Karpas-422 (cell line): ENCODE results near the gene MPP2. TPM values are rescaled to one million over a fixed set of nuclear protein-coding genes. Genes with fewer than 3 reads are reported as not detected.
"Not testable (repeated sequence)": the region's sequence is repeated elsewhere in the genome, so short reads cannot be mapped to it uniquely, and the experiment has no call there.

Source experiments
- DNase-seq: peaks from one replicate; pipeline ENCODE4 v3.0.0-alpha.2; 2015
- H2AFZ ChIP-seq: fragments of 200-600 bp; sonication (generic); 2 replicates; pipeline ENCODE4 v1.6.1; 2014; ENCODE audit warnings: antibody characterized with exemption, low read length, mixed read lengths
- H3K27ac ChIP-seq: fragments of 200-600 bp; sonication (generic); 2 replicates; pipeline ENCODE4 v1.5.1; 2014; ENCODE audit warnings: mild to moderate bottlenecking, low read length, moderate library complexity
- H3K27me3 ChIP-seq: fragments of 200-600 bp; sonication (generic); 2 replicates; pipeline ENCODE4 v1.6.1; 2014; ENCODE audit warnings: low read length, mixed read lengths
- H3K36me3 ChIP-seq: fragments of 200-600 bp; sonication (generic); 2 replicates; pipeline ENCODE4 v1.6.1; 2014; ENCODE audit warnings: low read length, mixed read lengths; ENCODE audit not compliant: insufficient read depth
- H3K4me1 ChIP-seq: fragments of 200-600 bp; sonication (generic); 2 replicates; pipeline ENCODE4 v1.6.1; 2014; ENCODE audit warnings: mild to moderate bottlenecking, low read length, mixed read lengths
- H3K4me2 ChIP-seq: fragments of 200-600 bp; sonication (generic); 2 replicates; pipeline ENCODE4 v1.6.1; 2014; ENCODE audit warnings: low read length, low read depth, mild to moderate bottlenecking; ENCODE audit not compliant: poor library complexity, severe bottlenecking
- H3K4me3 ChIP-seq: fragments of 200-600 bp; sonication (generic); 2 replicates; pipeline ENCODE4 v1.5.1; 2014; ENCODE audit warnings: mild to moderate bottlenecking, antibody characterized with exemption, low read length, mixed read lengths
- H3K79me2 ChIP-seq: fragments of 200-600 bp; sonication (generic); 2 replicates; pipeline ENCODE4 v1.6.1; 2014; ENCODE audit warnings: mild to moderate bottlenecking, low read length, mixed read lengths
- H3K9ac ChIP-seq: fragments of 200-600 bp; sonication (generic); 2 replicates; pipeline ENCODE4 v1.6.0; 2014; ENCODE audit warnings: low read length
- H3K9me2 ChIP-seq: fragments of 200-600 bp; sonication (generic), shearing (Covaris generic); replicated peaks from 2 replicates; pipeline ENCODE4 v1.6.0; 2014; ENCODE audit warnings: mild to moderate bottlenecking, low read length, moderate library complexity; ENCODE audit not compliant: insufficient read depth
- H3K9me3 ChIP-seq: fragments of 300-700, 200-600 bp; sonication (generic); 2 replicates; pipeline ENCODE4 v1.6.1; 2014; ENCODE audit warnings: low read length, mixed read lengths
- H4K20me1 ChIP-seq: fragments of 200-600 bp; sonication (generic); 2 replicates; pipeline ENCODE4 v1.6.1; 2014; ENCODE audit warnings: mild to moderate bottlenecking, antibody characterized with exemption, low read length, low read depth; ENCODE audit not compliant: insufficient read depth
- total RNA-seq: library from RNA; depleted of rRNA; stranded (reverse); fragments of >200 nt; shearing (Covaris generic); gene quantifications from 2 replicates; pipeline ENCODE4 v1.2.3, GENCODE V29; 2014; ENCODE audit warnings: low replicate concordance

Gene MPP2
- total RNA-seq, 1 experiment from 2014 or later: not detected

DNA sequence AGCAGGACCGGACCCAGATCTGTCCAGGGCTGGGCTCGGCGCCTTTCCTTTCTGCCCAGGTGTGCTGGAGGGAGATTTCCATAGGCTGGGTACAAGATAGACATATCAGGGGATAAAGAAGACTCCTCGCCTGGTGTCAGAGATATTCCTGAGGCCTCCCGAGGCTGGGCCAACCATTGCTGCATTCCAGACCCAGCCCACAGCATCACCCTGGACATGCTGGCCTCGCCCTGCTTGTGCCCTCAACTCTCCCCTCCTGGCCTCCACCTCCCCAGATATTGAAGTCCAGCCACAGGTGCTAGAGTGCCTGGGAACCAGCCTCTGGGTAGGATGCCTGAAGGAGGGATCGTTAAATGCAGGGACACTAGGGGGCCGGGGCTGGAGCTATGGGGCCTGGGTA, 58.2 kb downstream of the MPP2 start:
- Histone ChIP-seq H3K9me2 (no peaks in the 10 kb centered on the region), H3K9ac (no peak overlapping the region)
- DNase-seq: no peak

DNA sequence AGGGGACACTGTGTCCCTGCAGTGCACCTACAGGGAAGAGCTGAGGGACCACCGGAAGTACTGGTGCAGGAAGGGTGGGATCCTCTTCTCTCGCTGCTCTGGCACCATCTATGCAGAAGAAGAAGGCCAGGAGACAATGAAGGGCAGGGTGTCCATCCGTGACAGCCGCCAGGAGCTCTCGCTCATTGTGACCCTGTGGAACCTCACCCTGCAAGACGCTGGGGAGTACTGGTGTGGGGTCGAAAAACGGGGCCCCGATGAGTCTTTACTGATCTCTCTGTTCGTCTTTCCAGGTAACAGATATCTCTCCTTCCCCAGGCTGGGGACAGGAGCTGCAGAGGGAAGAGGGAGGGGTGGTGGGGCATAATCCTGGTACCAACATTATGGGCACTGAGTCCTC, 58.7 kb downstream of the MPP2 start:
- Histone ChIP-seq H3K4me3 (no peak overlapping the region), H3K9me3 (no peaks in the 10 kb centered on the region), H3K79me2 (no peaks in the 10 kb centered on the region), H3K36me3 (no peaks in the 10 kb centered on the region), H3K27ac (no peak overlapping the region), H2AFZ (no peak overlapping the region), H3K9me2 (no peaks in the 10 kb centered on the region), H3K9ac (no peak overlapping the region), H4K20me1 (no peaks in the 10 kb centered on the region), H3K4me1 (no peaks in the 10 kb centered on the region), H3K4me2 (no peak overlapping the region), H3K27me3 (no peaks in the 10 kb centered on the region)
- DNase-seq: no peak

More for the DNA sequence above, 58.2 kb downstream of the MPP2 start:
- Histone ChIP-seq H3K79me2 (no peaks in the 10 kb centered on the region), H3K27me3 (no peaks in the 10 kb centered on the region), H3K9me3 (no peaks in the 10 kb centered on the region), H3K4me3 (no peak overlapping the region), H4K20me1 (no peaks in the 10 kb centered on the region), H3K36me3 (no peaks in the 10 kb centered on the region), H3K4me1 (no peaks in the 10 kb centered on the region), H3K4me2 (no peak overlapping the region), H3K27ac (no peak overlapping the region), H2AFZ (no peak overlapping the region)

DNA sequence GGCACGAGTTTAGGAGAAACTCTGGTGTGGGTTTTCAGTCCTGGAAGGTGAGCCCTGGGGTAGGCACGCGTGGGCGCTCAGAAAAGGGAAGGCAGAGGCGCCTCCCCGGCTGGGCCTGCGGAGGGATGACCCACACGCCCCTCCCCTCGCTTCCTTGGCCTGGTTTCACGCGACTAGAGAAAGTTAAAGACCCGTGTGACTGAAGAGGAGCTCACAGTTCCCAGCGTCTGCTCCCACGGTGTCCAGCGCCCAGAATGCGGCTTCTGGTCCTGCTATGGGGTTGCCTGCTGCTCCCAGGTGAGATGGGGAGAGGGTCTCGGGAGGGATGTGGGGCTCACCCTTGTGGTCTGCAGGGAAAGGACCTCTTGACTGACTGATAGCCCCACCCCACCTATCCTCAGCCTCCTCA, 60.4 kb downstream of the MPP2 start, which contains the start of gene CD300LG:
Gene CD300LG (plus strand): TSS at position 214 of the 409 bp plus-strand sequence. CDS start 41 bp downstream, at position 255.
- H2AFZ ChIP-seq: no peak within 1 kb of the TSS
- no peak for DNase-seq
- no peaks in the 10 kb centered on the region for H3K4me1 ChIP-seq
- H3K27ac ChIP-seq: no peak within 1 kb of the TSS
- no peaks in the 10 kb centered on the region for H3K9me3 ChIP-seq
- no peaks in the 10 kb centered on the region for H3K27me3 ChIP-seq
- no peaks in the 10 kb centered on the region for H3K9me2 ChIP-seq
- H3K4me2 ChIP-seq: no peak within 1 kb of the TSS
- H3K4me3 ChIP-seq: no peak within 1 kb of the TSS
- no peaks in the 10 kb centered on the region for H3K36me3 ChIP-seq
- H3K9ac ChIP-seq: no peak within 1 kb of the TSS
- no peaks in the 10 kb centered on the region for H3K79me2 ChIP-seq
- no peaks in the 10 kb centered on the region for H4K20me1 ChIP-seq

DNA sequence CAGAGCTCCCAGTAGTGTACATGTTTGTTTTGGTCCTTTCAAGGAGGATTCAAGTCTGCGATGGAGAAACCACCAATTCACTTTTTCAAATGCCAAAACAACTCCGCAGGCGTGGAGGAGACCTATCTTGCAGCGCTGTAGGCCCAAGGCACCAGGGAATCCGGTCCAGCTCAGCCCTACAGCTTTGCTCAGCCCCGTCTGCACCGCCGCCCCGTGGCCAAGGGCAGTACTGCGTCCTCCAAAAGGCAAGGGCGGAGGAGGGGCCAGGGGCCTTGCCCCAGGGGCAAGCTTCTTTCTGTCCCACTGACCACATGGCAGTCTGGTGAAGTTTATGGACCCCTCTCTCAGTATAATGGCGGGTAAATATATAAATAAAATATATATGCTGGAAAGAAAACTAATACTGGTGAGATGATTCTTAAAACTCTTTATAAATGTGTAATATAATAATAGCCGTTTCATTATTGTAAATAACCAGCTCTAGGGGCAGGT, 61.1 kb downstream of the MPP2 start:
- no peak overlapping the region for H3K4me3 ChIP-seq
- no peaks in the 10 kb centered on the region for H3K36me3 ChIP-seq
- H3K4me1 ChIP-seq: no peaks in the 10 kb centered on the region
- DNase-seq: peak; percentile 86
- H3K9ac ChIP-seq: no peak overlapping the region
- H3K27ac ChIP-seq: no peak overlapping the region
- H3K4me2 ChIP-seq: no peak overlapping the region
- H3K9me3 ChIP-seq: no peaks in the 10 kb centered on the region
- H3K79me2 ChIP-seq: no peaks in the 10 kb centered on the region
- no peaks in the 10 kb centered on the region for H3K9me2 ChIP-seq
- no peaks in the 10 kb centered on the region for H3K27me3 ChIP-seq
- no peak overlapping the region for H2AFZ ChIP-seq
- no peaks in the 10 kb centered on the region for H4K20me1 ChIP-seq

DNA sequence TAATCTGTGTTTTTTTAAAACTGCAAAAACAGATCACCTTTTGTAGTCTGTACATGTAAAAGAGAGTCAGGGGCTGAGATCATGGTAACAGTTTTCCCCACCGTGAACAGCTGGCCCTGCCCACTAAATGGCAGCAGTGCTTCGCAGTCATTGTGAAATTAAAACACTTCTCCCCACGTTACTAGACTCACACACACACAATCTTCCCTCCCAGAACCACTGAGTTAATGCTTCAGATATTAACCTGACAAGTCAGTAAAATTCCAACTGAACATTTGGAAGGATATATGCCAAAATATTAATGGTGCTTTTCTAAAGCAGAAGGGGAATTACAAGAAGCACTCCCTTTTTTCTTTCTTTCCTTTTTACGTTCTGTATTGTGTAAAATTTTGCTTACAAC, 61.6 kb downstream of the MPP2 start:
- Histone ChIP-seq H4K20me1 (no peaks in the 10 kb centered on the region), H3K4me3 (no peak overlapping the region), H3K27ac (no peak overlapping the region), H3K27me3 (no peaks in the 10 kb centered on the region), H3K4me2 (no peak overlapping the region), H3K9me3 (no peaks in the 10 kb centered on the region), H3K9ac (no peak overlapping the region), H2AFZ (no peak overlapping the region), H3K79me2 (no peaks in the 10 kb centered on the region), H3K4me1 (no peaks in the 10 kb centered on the region), H3K36me3 (no peaks in the 10 kb centered on the region), H3K9me2 (no peaks in the 10 kb centered on the region)
- DNase-seq: no peak

DNA sequence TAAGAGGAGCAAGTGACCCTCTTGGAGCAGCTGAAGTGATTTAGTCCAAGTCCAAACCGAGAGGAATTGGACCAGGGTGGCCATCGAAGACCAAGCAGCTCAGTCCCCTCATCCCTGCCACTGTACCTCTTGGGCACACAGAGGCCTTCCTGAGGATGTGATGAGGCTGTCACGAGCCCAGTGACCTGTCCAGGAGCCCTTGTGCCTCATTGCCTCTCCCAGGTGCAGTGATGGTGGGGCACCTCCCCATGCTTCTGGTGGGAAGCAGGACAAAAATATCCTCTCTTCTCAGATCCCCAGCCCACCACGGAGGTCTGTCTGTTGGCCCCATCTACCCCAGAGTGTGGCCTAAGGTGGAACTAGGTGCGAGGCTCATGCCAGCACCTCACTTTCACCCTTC, 63.1 kb downstream of the MPP2 start:
- H3K27ac ChIP-seq: no peak overlapping the region
- no peaks in the 10 kb centered on the region for H3K9me3 ChIP-seq
- H4K20me1 ChIP-seq: no peaks in the 10 kb centered on the region
- H3K4me3 ChIP-seq: no peak overlapping the region
- H3K79me2 ChIP-seq: no peaks in the 10 kb centered on the region
- H3K4me1 ChIP-seq: no peaks in the 10 kb centered on the region
- no peak overlapping the region for H3K9ac ChIP-seq
- no peak for DNase-seq
- no peak overlapping the region for H3K4me2 ChIP-seq
- no peaks in the 10 kb centered on the region for H3K27me3 ChIP-seq
- H3K9me2 ChIP-seq: no peaks in the 10 kb centered on the region
- no peak overlapping the region for H2AFZ ChIP-seq
- H3K36me3 ChIP-seq: no peaks in the 10 kb centered on the region

DNA sequence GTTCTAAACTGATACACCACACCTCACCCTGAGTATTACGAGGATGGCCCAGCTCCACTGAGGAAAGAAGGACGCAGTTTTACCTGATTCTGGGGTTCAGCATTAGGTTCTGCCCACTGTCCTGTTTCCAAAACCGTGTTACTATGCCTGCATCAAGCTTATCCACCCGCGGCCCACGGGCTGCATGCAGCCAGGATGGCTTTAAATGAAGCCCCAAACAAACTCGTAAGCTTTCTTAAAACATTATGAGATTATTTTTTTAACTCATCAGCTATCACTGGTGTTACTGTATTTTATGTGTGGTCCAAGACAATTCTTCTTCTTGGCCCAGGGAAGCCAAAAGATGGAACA, 64.4 kb downstream of the MPP2 start:
- DNase-seq: no peak
- H3K27me3 ChIP-seq: no peaks in the 10 kb centered on the region
- no peaks in the 10 kb centered on the region for H3K9me2 ChIP-seq
- no peak overlapping the region for H2AFZ ChIP-seq
- H3K9me3 ChIP-seq: no peaks in the 10 kb centered on the region
- no peak overlapping the region for H3K27ac ChIP-seq
- H3K4me2 ChIP-seq: no peak overlapping the region
- H3K9ac ChIP-seq: no peak overlapping the region
- H3K4me3 ChIP-seq: no peak overlapping the region
- H3K36me3 ChIP-seq: no peaks in the 10 kb centered on the region
- H4K20me1 ChIP-seq: no peaks in the 10 kb centered on the region
- no peaks in the 10 kb centered on the region for H3K4me1 ChIP-seq
- no peaks in the 10 kb centered on the region for H3K79me2 ChIP-seq

DNA sequence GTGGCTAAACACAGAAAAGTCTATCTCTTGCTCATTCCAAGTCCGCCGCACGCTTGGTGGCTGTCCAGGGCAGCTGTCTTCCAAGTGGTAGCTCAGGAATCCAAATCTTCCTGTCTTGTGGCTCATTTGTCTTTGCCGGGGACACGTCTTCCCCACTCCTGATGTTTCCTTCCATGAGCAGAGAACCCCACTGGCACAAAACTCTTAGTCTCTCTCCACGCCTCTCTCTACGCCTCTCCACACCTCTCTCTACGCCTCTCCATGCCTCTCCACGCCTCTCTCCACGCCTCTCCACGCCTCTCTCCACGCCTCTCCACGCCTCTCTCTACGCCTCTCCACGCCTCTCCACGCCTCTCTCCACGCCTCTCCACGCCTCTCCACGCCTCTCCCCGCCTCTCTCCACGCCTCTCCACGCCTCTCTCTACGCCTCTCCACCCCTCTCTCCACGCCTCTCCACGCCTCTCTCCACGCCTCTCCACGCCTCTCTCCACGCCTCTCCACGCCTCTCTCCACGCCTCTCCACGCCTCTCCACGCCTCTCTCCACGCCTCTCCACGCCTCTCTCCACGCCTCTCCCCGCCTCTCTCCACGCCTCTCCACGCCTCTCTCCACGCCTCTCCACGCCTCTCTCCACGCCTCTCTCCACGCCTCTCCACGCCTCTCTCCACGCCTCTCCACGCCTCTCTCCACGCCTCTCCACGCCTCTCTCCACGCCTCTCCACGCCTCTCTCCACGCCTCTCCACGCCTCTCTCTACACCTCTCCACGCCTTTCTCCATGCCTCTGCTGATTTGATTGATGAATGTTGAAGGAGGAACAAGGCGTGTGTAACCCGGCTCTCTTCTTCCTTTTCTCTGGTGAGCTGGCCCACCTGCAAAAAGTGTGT, 65.0 kb downstream of the MPP2 start:
- H3K4me1 ChIP-seq, H3K79me2 ChIP-seq, H4K20me1 ChIP-seq, H3K9me2 ChIP-seq, DNase-seq, H3K9ac ChIP-seq, H3K4me3 ChIP-seq, H3K9me3 ChIP-seq, H3K27ac ChIP-seq, H3K4me2 ChIP-seq, H3K36me3 ChIP-seq, H3K27me3 ChIP-seq, H2AFZ ChIP-seq: not testable (repeated sequence)
